GM21825 (cell line): ENCODE results near the gene GSDMA.

ENCODE experiments used
- ATAC-seq: cut with Tn5 transposase; IDR thresholded peaks from one replicate; pipeline ENCODE4 v1.9.1; 2021; ENCODE audit warnings: mild to moderate bottlenecking, moderate library complexity; ENCODE audit not compliant: unreplicated experiment

The GSDMA gene

DNA sequence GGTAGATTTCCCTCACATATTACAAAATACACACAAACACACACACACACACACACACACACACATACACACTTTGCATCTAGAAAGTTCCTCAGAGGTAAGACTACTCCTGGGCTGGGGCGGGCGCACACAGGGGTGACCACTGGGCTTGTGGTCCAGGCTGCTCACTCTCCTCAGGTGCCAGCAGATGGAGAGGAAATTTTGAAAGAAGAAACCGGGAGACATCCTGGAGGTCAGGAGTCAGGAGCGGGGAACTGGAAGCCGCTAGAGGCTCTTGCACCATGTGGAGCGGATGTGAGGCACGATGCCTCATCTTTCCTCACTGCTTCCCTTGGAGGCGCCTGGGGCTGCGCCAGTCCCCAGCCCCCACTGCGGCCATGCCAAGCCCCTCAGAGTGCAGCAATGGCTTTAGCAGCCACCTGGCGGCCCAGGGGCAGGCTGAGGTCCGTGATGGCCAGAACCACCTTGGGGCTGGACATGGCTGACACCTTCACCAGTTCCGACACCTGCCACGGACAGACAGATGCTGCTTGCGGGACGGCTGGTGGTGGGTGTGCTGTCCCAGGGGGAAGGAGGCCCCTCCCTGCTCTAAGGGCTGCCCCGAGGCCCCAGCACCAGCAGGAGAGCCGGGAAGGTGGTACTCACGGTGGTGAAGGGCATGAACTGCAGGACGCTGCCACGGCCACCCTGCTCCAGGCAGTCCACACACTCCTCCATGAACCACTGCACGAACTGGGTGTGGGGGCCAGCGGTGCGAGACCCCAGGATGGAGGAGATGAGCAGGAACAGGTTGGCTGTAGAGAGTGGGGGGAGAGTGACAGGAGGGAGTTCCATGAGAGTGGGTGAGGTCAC lies 56.6 kb downstream of the GSDMA start:
- no peak for ATAC-seq

DNA sequence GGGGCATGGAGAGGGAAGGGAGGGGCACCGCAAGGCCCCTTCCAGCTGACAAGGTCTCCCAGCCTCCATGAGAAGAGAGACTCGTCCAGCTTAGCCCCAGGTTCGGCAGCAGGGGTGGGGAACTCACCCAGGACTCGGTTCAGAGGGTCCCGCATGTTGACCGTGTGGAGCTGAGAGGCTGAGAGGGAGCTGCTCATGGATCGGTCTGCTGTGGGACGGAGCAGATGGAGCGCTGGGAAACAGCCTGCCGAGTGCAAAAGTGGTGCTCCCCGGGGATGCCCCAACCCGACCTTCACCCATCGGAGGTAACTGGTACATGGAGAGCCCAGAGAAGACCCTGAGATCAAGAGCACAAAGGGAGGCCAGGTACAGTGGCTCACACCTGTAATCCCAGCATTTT lies 57.3 kb downstream of the GSDMA start:
- ATAC-seq: no peak

DNA sequence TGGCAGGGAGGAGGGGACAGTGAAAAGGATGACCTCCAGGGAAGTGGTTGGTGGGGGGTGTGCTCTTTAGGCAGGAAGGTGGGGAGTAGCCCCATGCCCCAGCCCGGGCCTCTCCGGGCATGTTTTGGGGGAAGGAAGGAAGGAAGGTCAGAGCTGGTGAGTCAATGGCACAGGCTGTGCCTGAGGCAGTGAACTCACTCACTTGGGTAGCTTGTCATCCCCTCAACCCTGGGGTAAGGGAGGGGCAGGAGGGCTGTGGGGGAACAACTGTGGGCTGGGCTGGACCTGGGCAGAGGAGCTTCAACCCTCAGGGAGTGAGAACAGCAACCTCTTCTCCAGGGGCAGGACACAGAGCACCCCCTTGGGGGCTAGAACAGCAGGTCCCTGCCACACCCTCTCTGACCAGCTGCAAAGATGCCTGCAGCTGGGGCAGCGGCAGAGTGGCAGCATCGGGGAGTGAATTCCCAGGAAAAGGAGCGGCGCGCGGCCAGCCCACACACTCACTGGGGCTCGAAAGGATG lies 58.7 kb downstream of the GSDMA start:
- no peak for ATAC-seq

DNA sequence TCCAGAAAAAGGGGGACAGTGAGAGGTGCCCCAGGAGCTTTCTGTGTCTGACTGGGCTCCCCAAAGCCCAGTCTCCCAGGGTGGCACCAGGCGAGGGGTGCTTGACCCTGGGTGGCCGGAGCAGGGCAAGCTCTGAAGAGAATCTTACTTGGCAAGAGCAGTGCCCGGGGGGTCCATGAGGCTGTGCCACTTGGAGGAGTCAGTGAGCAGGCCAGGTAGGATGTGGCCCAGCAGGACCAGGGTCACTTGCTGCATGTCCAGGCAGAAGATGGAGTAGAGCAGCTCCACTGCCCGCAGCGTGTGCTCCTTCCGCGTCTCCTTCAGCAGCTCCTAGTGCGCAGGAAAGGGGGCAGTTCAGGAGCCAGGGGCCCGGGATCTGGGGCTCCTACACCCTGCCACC lies 59.7 kb downstream of the GSDMA start:
- ATAC-seq: no peak

DNA sequence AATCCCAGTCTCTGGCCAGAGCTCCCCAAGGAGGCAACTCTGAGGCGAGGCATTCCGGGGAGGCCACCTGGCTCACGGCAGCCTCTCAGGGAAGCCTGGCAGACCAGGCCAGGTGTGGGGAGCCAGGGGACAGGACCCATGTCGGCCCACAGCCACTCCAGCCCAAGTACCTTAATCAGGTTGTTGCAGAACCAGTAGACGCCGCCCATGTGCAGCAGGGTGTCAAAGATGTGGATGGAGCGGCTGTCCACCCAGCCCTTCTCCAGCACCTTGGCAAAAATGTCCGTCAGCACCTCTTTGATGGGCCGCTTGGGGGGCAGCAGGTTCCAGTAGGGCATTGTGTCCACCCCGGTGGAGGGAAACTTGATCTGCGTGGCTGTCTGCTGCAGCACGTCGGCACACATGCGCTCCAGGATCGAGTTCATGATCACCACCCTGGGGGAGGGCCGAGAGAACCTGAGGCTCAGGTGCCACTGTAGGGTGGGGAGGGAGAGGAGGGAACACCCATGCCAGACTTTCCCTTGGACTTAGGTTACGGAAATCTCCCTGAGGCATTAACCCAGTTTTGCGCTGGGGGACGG lies 60.2 kb downstream of the GSDMA start:
- no peak for ATAC-seq

DNA sequence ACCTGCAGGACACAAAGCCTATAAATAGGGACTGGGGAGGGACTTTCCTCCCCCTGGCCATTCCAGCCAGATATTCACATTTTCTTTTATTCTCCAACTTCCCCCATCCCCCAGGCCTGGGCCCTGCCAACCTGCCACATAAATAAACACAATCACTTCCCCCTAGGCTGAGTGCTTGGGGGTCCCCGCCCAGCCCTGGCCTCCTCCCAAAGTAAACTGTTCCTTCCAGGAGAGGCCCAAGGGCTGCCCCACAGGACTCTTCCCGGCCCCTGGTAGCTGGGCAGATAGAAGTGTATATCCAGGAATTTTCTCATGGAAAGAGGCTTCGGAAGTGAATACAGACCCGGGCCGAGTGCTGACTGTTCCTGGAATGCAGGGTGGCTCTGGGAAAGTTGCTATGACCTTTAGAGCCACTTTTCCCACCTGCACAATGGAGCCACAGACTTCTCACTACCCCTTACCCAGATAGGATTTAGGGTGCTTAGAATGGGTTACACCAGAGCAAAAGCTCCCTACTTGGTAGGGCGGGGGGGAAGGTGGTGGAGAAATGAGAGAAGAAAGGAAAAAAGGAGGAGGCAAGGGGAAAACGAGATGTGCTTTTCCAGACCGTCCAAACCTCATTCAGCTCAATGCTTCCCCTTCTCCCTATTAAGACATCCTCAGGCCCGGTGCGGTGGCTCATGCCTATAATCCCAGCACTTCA lies 60.9 kb downstream of the GSDMA start:
- no peak for ATAC-seq

DNA sequence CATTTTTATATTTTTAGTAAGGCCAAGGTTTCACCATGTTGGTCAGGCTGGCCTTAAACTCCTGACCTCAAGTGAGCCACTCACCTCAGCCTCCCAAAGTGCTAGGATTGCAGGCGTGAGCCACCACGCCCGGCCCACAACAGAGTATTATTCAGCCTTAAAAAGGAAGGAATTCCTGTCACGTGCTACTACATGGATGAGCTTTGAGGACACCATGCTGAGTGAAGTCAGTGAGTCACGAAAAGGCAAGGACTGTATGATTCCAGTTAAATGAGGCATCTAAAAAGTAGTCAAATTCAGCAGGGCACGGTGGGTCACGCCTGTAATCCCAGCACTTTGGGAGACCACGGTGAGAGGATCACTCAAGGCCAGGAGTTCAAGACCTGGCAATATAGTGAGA lies 62.1 kb downstream of the GSDMA start:
- ATAC-seq: no peak

DNA sequence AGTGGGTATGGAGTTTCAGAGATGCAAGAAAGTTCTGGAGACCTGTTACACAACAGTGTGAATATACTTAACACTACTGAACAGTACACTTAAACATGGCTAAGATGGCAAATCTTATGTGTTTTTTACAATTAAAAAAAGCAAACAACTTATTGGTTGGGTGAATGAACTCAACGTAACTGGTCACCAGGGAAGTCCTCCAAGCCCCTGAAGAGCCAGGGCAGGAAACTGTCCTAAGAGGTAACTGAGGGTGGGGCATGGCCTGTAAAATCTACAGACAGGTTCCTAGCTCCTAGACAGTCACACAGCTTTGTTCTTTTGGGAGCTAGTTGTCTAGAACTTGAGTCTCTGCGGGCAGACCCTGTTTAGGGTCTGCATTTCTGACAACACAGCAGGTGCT lies 62.8 kb downstream of the GSDMA start:
- no peak for ATAC-seq

DNA sequence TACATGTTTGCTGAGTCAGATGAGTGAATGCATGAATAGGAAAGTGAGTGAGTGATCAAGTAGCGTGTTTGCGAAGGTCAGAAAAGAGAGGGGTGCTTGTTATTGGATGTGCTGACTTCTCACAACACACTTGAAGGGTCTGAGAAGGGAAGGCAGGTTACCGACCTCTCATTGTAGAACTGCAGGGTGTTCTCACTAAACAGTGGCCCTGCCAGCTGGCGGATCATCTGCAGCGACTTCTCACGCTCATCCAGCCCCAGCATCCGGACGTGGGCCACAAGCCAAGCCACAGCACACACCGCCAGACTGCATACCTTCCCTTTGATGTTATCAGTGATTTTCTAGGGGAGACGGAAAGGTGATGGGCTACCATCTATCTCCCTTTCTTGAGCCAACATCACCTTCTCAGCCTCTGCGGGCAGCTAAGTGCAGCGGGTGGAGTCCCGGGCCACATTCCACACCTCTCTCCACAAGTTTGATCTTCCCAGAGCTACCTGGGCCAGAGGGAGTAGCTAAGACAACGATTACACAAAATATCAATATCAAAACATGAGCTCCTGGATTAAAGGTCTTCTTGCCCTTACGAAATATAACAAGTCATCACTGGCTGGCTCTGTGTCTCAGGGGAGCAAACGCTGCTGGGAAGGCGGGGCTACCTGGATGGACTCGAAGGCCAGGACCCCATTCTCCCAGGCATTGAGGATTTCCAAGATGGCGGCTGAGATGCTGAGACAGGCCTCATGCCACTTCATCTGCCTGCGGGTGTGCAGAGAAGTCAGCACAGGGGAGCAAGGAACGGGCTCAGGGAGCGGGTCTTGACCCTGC lies 63.4 kb downstream of the GSDMA start:
- no peak for ATAC-seq

DNA sequence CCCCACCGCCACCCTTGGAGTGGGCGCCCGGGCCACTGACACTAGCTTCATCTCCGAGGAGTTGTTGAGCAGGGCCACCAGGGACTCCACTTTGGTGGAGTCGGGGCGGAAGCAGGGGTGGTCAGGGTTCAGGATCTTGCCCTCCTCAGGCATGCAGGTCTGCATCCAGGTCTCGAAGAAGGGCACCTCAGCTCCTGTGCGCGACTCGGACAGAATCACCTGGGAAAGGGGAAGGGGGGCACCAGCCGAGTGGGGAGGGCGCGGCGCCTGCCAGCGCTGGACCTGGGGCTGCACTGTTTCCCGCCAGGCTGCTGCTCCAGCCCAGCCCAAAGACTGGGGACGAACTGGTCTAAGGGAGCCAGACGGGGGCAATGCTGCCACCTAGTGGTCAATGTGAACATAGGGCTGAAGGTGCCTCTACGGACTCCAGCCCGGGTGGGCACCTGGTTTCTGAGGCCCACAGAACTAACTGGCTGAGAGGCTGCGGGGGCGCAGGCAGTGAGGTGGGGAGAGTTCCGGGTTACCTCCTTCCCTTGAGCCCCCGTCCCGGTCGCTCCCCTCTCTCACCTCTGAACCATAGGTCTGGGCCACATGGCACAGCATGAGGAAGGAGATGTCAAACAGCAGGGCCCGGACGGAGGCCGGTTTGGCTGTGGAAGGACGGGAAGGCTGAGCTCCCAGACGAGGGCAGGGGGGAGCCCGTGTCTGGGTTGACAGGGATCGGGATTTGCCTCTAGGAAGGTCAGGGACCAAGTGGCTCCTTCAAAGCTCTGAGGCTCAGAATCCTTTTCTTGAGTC lies 64.2 kb downstream of the GSDMA start:
- no peak for ATAC-seq
